B cell (primary cell): Measurements from ENCODE around the gene IKZF1. TPM values are rescaled to one million over a fixed set of nuclear protein-coding genes. Genes with fewer than 3 reads are reported as not detected.

Source experiments
- ATAC-seq: fragments of 200-7000 bp; cut with Tn5 transposase; one replicate; pipeline ENCODE4 v1.10.0; 2021; ENCODE audit warnings: low read depth, mild to moderate bottlenecking, moderate number of reproducible peaks, moderate library complexity
- CTCF ChIA-PET: fragments of 350-600 bp; sonication (Branson Sonifier 250); formaldehyde crosslinking; loops from one replicate; lab custom pipeline; 2021; ENCODE audit warnings: antibody characterized with exemption, inconsistent platforms; lab: Charles Lee
- POLR2A ChIA-PET: fragments of 350-600 bp; sonication (Branson Sonifier 250); formaldehyde crosslinking; loops from one replicate; lab custom pipeline; 2021; ENCODE audit warnings: antibody characterized with exemption; lab: Charles Lee
- DNase-seq: peaks from one replicate; pipeline ENCODE4 v3.0.0; 2013
- H2AFZ ChIP-seq: 2 replicates; pipeline ENCODE4 v1.6.1; 2012; ENCODE audit warnings: mild to moderate bottlenecking, low read depth, low read length; ENCODE audit not compliant: insufficient read depth, poor library complexity, severe bottlenecking
- H3K27ac ChIP-seq, 2 donors: 1 replicate in 1 of 2; 2 replicates in 1 of 2; pipeline ENCODE4 v1.5.1; 2012 to 2013; ENCODE audit warnings: low read length in 2 of 2, mild to moderate bottlenecking in 2 of 2, moderate library complexity in 1 of 2
- H3K27me3 ChIP-seq, 4 experiments: fragments of 200-600 bp in 1 of 4; sonication (generic) in 1 of 4; replicated peaks in 1 of 4; 1 replicate in 2 of 4; 2 replicates in 2 of 4; pipeline versions ENCODE4 v1.6.1 to v1.7.0; 2013 to 2016; ENCODE audit warnings: low read length in 3 of 4, mild to moderate bottlenecking in 2 of 4, mixed read lengths in 1 of 4, moderate library complexity in 1 of 4; ENCODE audit not compliant: insufficient read depth in 4 of 4, control insufficient read depth in 3 of 4; ENCODE audit errors: control extremely low read depth in 1 of 4
- H3K36me3 ChIP-seq, 2 experiments: replicated peaks in 1 of 2; 1 replicate in 1 of 2; 2 replicates in 1 of 2; pipeline versions ENCODE4 v1.6.1 to v1.7.1; 2013; ENCODE audit warnings: low read length in 1 of 2; ENCODE audit not compliant: insufficient read depth in 2 of 2, control insufficient read depth in 1 of 2; ENCODE audit errors: control extremely low read depth in 1 of 2, extremely low read depth in 1 of 2
- H3K4me1 ChIP-seq, 2 donors: fragments of 200-600 bp in 1 of 2; sonication (generic) in 1 of 2; 1 replicate in 1 of 2; 2 replicates in 1 of 2; pipeline versions ENCODE4 v1.5.1 to v1.6.1; 2013 to 2017; ENCODE audit warnings: low read length in 2 of 2; ENCODE audit not compliant: control insufficient read depth in 2 of 2, insufficient read depth in 2 of 2
- H3K4me2 ChIP-seq: replicated peaks from 2 replicates; pipeline ENCODE3; 2012; ENCODE audit warnings: mild to moderate bottlenecking, low read depth, low read length; ENCODE audit not compliant: poor library complexity, severe bottlenecking
- H3K4me3 ChIP-seq, 5 experiments: fragments of 200-600 bp in 1 of 5; sonication (generic) in 1 of 5; 1 replicate in 3 of 5; 2 replicates in 2 of 5; pipeline versions ENCODE4 v1.5.1 to v1.7.0; 2011 to 2016; ENCODE audit warnings: low read length in 4 of 5, mild to moderate bottlenecking in 4 of 5, low read depth in 2 of 5, control low read depth in 1 of 5, moderate library complexity in 1 of 5; ENCODE audit not compliant: insufficient read depth in 1 of 5; ENCODE audit errors: control extremely low read depth in 1 of 5, extremely low read depth in 1 of 5
- H3K79me2 ChIP-seq: fragments of 200-600 bp; sonication (generic); one replicate; pipeline ENCODE4 v1.6.0; 2016; ENCODE audit warnings: low read length; ENCODE audit not compliant: control insufficient read depth, insufficient read depth
- H3K9ac ChIP-seq: fragments of 200-600 bp; sonication (generic); 2 replicates; pipeline ENCODE4 v1.6.1; 2017; ENCODE audit warnings: mild to moderate bottlenecking, low read length, moderate library complexity
- H3K9me3 ChIP-seq, 3 donors: one replicate each; pipeline versions ENCODE4 v1.6.1 to v1.7.1; 2013; ENCODE audit warnings: low read length in 2 of 3; ENCODE audit not compliant: control insufficient read depth in 2 of 3, insufficient read depth in 1 of 3; ENCODE audit errors: control extremely low read depth in 1 of 3
- H4K20me1 ChIP-seq: 2 replicates; pipeline ENCODE4 v1.6.0; 2012; ENCODE audit warnings: mild to moderate bottlenecking, low read length; ENCODE audit not compliant: insufficient read depth, control insufficient read depth, poor library complexity, severe bottlenecking
- H3K27ac Mint-ChIP-seq: one replicate; pipeline ENCODE4 v1.8.0; 2021; ENCODE audit warnings: mixed read lengths
- H3K27me3 Mint-ChIP-seq: one replicate; pipeline ENCODE4 v1.8.0; 2021; ENCODE audit warnings: mixed read lengths
- H3K4me1 Mint-ChIP-seq: one replicate; pipeline ENCODE4 v1.8.0; 2021; ENCODE audit warnings: mixed read lengths
- H3K4me3 Mint-ChIP-seq: one replicate; pipeline ENCODE4 v1.8.0; 2021; ENCODE audit warnings: mixed read lengths
- H3K9me3 Mint-ChIP-seq: one replicate; pipeline ENCODE4 v1.8.0; 2022; ENCODE audit warnings: mixed read lengths; ENCODE audit not compliant: insufficient read depth
- CTCF ChIP-seq: fragments of 200-600 bp; IDR thresholded peaks from one replicate; pipeline ENCODE4 v1.8.0; 2022; ENCODE audit warnings: antibody characterized with exemption, mild to moderate bottlenecking
- EZH2 ChIP-seq: IDR thresholded peaks from 2 replicates; pipeline ENCODE4 v1.6.1; 2012; ENCODE audit warnings: borderline replicate concordance, low read depth, mild to moderate bottlenecking, moderate library complexity, low read length; ENCODE audit not compliant: insufficient read depth, poor library complexity, severe bottlenecking
- whole genome bisulfite sequencing: methylation state at CpG from one replicate; pipeline ENCODE4 v1.1.5; 2013; ENCODE audit warnings: missing lambda C conversion rate; ENCODE audit not compliant: insufficient coverage; 5-methylcytosine and 5-hydroxymethylcytosine counted together
- intact Hi-C: fragments of 100-400 bp; cut with micrococcal nuclease; formaldehyde crosslinking; loops from one replicate; pipeline ENCODE4 v1.10.0; 2022
- polyA plus RNA-seq: library from polyadenylated mRNA; depleted of rRNA; stranded (reverse); fragments of >200 nt; gene quantifications from 2 replicates; pipeline ENCODE4 v1.2.3, GENCODE V29; 2012
- total RNA-seq, 2 donors: library from RNA; stranded (reverse); fragments of 120-200 nt in 1 of 2; gene quantifications; 1 replicate in 1 of 2; 2 replicates in 1 of 2; pipeline versions ENCODE4 v1.2.3 to v1.2.4, GENCODE V29; 2013 to 2022

IKZF1 gene
- total and polyA plus RNA-seq, 2 donors (not counting 1 experiment from before 2014, with no cell fraction given), result 199 to 254 TPM

- H3K9ac ChIP-seq, result peak overlapping the region; percentile 39
- peaks cover 4 to 54% of the 10 kb centered on the region in 2 experiments for H3K36me3 ChIP-seq
- peaks cover 94% of the 10 kb centered on the region for H3K79me2 ChIP-seq
- Mint-ChIP-seq H3K9me3 (no peaks in the 10 kb centered on the region), H3K27me3 (no peaks in the 10 kb centered on the region), H3K4me3 (peak overlapping the region; percentile 63), H3K4me1 (peaks cover 11% of the 10 kb centered on the region), H3K27ac (no peak overlapping the region)
- ATAC-seq (no peak), DNase-seq (peak; percentile 23)
- CTCF ChIA-PET, result interaction anchor here (0.9 to 7.0 kb wide), 9 partner anchors 22 to 127 kb away, joined by 3 to 37 read pairs (median 5); no protein-coding TSS in a partner anchor
- no peaks in the 10 kb centered on the region for H3K9me3 ChIP-seq
- WGBS, result 85% methylated on average over 4 of the region's 8 CpGs
- no peaks in the 10 kb centered on the region for H3K27me3 ChIP-seq
- intact Hi-C loops, result loop anchor here (1.0 to 2.0 kb wide), 2 partner anchors 18 to 21 kb away; no protein-coding TSS in a partner anchor
- H2AFZ ChIP-seq, result peak overlapping the region; percentile 16
- peak overlapping the region; percentile 76 for H3K4me2 ChIP-seq
- H4K20me1 ChIP-seq, result peaks cover 10% of the 10 kb centered on the region
- peak overlapping the region in 2 of 5 experiments; percentile 19 to 34 for H3K4me3 ChIP-seq
- peak overlapping the region; percentile 85 to 95 for H3K27ac ChIP-seq
- TF ChIP-seq EZH2 (no peak), CTCF (no peak)
- POLR2A ChIA-PET, result interaction anchor here (0.8 to 1.5 kb wide), 3 partner anchors 9 to 61 kb away, joined by 4 to 7 read pairs (median 5); partner anchors contain the start of gene IKZF1
- peaks cover 95 to 97% of the 10 kb centered on the region in 2 donors for H3K4me1 ChIP-seq
Measured at GRCh38 chr7:50332241-50333165, 28.0 kb downstream of the IKZF1 start.
